Dermis blood vessel endothelial cell (primary cell): ENCODE data around the gene PLEKHN1. TPM values are rescaled to one million over a fixed set of nuclear protein-coding genes. Genes with fewer than 3 reads are reported as not detected.
A peak's percentile ranks its signal among the peaks of the same experiment; 100 is the strongest.

ENCODE experiments used
- DNase-seq: peaks from one replicate; pipeline ENCODE4 v3.0.0; 2010
- total RNA-seq: library from RNA; depleted of rRNA; stranded (reverse); fragments of >200 nt; gene quantifications from 2 replicates; pipeline ENCODE4 v1.2.3, GENCODE V29; 2014

Gene PLEKHN1
- total RNA-seq, 1 donor from 2014 or later, result 0.17 TPM

DNA sequence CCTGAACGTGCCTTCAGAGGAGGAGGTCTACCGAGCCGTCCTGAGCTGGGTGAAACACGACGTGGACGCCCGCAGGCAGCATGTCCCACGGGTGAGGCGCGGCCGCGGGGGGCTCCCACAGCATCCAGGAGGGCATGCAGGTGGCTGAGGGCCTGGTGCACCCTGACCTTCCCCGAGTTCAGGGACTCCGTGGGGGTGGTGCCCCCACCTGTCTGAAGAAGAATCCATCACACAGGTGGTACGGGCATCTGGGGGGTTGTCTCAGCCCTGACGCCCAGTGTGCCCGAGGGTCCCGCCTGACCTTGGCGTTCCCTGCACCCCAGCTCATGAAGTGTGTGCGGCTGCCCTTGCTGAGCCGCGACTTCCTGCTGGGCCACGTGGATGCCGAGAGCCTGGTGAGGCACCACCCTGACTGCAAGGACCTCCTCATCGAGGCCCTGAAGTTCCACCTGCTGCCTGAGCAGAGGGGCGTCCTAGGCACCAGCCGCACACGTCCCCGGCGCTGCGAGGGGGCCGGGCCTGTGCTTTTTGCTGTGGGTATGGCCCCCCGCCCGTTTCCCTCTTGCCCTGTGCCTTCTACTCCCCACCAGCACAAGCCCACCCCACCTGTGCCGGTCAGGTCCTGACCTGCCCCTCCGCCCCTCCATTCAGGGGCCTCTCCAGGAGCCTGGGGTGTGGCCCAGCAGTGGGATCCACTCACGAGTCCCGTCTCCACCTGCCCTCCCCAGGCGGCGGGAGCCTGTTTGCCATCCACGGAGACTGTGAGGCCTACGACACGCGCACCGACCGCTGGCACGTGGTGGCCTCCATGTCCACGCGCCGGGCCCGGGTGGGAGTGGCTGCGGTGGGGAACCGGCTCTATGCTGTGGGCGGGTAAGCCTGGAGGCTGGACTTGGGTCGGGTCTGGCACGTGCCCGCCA is 3.6 kb upstream of the PLEKHN1 start:
- DNase-seq, result no peak

DNA sequence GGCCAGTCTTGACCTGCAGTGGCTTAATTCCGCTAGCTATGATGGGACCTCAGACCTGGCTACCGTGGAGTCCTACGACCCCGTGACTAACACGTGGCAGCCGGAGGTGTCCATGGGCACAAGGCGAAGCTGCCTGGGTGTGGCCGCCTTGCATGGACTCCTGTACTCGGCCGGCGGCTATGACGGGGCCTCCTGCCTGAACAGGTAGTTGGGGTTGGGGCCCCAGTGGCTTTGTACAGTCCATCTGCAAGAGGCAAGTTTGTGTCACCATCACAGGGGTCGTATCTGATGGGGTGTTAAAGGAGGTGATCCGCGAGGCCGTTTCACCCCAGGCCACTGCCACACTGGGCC is 3.0 kb upstream of the PLEKHN1 start:
- no peak for DNase-seq

DNA sequence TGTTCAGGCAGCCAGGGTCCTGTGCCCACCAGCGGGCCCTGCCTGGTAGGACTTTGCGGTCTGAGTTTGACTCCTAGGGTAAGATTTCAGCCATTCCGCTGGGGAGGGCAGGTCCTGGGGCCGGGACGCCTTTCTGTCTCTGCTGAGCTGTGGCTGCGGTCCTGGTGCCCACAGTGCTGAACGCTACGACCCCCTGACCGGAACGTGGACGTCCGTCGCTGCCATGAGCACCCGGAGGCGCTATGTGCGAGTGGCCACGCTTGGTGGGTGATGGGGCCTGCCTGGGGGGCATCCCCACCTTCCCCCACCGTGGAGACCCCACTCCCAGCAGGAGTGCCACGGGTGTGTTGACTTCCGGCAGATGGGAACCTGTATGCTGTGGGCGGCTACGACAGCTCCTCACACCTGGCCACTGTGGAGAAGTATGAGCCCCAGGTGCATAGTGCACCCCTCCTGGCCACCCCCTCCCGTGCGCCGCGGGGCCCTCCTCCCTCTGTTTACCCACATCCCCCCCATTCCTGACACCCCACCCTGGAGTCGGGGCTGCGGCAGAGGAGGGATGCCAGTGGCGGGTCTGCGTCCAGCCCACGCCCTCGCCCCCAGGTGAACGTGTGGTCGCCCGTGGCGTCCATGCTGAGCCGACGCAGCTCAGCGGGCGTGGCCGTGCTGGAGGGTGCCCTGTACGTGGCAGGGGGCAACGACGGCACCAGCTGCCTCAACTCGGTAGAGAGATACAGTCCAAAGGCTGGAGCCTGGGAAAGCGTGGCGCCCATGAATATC is 2.3 kb upstream of the PLEKHN1 start:
- DNase-seq, result no peak

DNA sequence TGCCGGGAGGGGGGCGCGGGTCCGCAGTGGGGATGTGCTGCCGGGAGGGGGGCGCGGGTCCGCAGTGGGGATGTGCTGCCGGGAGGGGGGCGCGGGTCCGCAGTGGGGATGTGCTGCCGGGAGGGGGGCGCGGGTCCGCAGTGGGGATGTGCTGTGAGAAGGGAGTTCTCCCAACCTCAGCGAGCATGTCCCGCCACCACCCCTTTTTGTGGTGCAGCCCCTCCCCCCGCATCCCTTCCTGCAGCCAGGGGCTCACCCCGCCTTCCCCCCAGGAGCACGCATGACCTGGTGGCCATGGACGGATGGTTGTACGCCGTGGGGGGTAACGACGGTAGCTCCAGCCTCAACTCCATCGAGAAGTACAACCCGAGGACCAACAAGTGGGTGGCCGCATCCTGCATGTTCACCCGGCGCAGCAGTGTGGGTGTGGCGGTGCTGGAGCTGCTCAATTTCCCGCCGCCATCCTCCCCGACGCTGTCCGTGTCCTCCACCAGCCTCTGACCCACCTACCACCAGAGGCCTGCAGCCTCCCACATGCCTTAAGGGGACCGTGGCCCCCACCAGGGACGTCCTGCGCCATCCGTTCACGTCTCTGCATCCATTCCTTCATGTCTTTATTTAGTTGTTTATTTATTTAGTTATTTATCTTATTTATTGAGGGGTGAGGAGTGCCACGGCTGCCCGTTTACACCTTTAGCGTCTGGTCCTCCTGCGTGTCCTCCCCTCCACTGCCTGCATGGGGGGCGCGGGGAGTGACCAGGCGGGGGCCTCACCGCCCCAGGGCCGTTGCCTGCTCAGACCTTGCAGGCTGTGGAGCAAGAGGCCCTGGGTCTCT is 1.4 kb upstream of the PLEKHN1 start:
- no peak for DNase-seq

DNA sequence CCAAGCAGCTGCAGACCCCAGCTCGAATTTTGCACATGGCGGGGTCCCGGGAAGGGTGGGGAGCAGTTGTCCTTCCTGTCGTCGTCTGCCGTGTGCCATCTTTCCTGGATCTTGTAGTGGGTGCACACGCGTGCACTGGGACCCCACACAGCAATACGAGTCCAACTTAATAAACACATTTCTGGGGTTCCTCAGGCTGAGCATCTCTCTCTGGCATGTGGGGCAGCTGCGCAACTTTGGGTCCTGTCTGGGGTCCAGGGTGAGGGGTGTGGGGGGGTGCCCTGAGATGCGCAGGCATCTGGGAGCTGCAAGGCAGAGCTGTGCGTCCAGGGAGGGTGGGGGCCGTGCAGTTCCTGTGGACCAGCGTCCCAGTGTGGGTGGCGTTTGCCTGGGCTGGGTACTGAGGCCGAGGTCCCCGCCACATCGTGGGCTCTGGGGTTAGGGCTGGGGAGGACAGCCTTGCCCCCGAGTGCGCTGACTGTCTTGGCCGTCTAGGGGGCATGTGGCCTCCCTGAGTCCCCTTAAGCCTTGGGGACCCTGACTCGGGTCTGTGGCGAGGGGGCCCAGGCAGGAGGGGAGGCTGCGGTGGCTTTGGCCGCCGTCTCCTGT is 652 bp upstream of the PLEKHN1 start:
- DNase-seq, result no peak

GRCh38 chr1:966704-967300 is 520 bp downstream of the PLEKHN1 start:
- DNase-seq, result peak; percentile 59

DNA sequence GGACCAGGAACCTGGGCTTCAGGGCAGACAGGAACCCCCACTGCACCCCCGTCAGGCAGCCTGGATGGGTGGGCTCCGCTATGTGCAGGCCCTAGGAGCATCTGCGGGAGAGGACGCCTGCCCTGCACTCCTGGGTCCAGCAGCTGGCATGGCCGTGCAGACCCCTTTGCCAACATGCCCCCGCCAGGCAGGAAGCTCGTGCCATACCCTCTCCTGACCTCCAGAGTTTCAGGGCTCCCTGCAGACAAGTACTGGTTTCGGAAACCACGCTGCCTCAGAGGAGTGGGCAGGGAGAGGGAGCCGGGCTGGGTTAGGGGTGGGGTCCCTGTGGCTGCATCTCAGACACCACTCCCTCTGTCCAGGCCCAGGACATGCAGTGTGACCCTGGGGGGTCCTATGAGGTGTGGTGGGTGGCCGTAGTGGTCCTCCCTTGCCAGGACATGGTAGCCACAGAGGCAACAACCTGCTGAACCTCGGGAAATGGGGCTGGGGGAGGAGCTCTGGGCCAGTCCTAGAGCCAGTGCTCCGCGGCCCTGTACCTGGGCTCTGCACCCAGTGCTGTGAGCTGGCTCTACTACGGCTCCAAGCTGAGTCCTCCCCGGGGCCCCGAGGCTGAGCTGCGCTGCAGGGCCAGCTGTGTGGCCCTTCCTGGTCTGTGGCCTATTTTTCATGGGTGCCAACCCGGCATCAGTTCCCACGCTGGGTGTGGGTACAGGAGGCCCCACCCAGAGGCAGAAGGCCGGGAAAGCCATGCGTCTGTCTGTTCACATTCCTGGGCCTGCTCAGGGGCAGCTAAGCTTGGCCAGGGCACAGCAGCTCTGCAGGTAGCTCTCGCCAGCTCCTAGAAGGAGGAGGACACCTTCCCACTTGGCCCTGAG is 1.4 kb downstream of the PLEKHN1 start:
- no peak for DNase-seq

DNA sequence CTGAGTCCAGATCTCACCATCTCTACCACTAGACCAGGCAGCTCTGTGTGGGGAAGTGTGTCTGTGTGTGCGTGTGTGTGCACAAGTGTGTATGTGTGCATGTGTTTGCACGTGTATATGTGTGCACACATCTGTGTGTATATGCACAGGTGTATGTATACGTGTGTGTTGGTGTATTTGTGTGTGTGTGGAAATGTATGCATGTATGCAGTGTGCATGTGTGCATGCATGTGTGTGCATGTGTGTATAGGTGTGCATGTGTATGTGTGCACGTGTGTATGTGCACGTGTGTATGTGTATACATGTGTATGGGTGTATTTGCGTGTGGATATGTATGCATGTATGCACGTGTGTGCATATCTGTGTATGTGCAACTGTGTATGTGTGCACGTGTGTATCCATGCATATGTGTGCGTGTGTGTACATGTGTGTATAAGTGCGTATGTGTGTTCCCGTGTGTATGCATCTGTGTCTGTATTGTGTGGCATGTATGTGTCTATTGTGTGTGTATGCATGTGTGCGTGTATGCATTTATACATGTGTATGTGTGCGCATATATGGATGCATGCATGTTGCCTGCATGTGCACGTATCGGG is 3.1 kb downstream of the PLEKHN1 start:
- no peak for DNase-seq

GRCh38 chr1:970242-970972 is 4.1 kb downstream of the PLEKHN1 start:
- no peak for DNase-seq

GRCh38 chr1:970973-971730 is 4.9 kb downstream of the PLEKHN1 start:
- no peak for DNase-seq

GRCh38 chr1:971751-972506 is 5.6 kb downstream of the PLEKHN1 start:
- no peak for DNase-seq

DNA sequence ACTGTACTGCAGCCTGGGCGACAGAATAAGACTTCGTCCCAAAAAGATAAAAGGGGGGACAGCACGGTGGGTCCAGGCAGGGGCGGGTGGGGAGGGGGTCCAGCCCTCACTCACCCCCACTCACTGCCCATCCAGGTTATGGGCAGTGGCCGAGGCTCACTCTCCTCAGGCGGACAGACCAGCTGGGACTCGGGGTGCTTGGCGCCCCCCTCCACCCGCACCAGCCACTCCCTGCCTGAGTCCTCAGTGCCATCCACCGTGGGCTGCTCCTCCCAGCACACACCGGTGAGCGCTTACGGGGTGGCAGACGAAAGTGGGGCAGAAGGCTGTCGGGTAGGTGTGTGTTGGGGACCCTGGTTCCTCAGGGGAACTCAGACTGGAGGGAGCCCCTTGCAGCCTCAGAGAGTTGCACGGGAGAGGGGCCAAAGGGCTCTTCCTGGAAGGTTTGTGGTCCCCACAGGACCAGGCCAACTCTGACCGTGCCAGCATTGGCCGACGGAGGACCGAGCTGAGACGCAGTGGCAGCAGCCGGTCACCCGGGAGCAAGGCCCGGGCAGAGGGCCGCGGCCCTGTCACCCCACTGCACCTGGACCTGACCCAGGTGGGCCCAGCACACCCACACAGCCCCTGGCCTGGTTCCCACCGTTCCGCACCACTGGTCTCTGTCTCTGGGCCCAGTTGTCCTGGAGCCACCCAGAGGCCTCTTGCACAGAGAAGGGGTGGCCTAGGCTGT is 6.6 kb downstream of the PLEKHN1 start:
- DNase-seq, result no peak

DNA sequence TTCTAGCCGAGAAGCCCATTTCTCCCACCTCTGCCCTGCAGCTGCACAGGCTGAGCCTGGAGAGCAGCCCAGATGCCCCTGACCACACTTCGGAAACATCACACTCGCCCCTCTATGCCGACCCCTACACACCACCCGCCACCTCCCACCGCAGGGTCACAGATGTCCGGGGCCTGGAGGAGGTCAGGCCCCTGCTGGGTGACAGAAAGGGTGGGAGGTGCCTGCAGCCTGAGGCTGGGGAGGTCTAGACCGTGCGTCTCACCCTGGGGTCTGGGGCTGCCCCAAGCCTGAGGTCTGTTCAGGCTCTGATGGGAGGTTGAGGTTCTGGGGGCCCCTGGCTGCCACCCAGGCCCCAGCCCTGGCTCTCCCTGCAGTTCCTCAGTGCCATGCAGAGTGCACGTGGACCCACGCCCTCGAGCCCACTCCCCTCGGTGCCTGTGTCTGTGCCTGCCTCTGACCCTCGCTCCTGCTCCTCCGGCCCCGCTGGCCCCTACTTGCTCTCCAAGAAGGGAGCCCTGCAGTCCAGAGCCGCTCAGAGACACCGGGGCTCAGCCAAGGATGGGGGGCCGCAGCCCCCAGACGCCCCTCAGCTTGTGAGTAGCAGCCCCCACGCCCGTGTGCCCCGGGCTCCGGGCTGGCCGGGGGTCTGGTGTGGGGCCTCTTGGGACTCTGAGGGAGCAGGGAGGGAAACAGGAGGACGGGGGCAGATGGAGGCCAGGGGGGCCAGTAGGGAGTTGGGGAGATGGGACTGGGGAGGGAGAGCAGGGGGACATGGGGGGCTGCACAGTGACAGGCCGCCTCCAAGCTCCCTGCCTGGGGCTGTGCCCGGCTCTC is 7.4 kb downstream of the PLEKHN1 start:
- no peak for DNase-seq

- DNase-seq, result no peak
Measured at GRCh38 chr1:974293-974640, 8.0 kb downstream of the PLEKHN1 start.

- DNase-seq, result no peak
Measured at GRCh38 chr1:974687-975328, 8.5 kb downstream of the PLEKHN1 start.

- no peak for DNase-seq
Measured at GRCh38 chr1:975365-975764, 9.1 kb downstream of the PLEKHN1 start.
